Loucy (cell line): ENCODE data around the gene FN3KRP.

Experiments
- H2AFZ ChIP-seq: fragments of 200-600 bp; sonication (generic); 2 replicates; pipeline ENCODE4 v1.6.0; 2016; ENCODE audit warnings: antibody characterized with exemption, mild to moderate bottlenecking, low read length, moderate library complexity
- H3F3A ChIP-seq: fragments of 200-600 bp; 2 replicates; pipeline ENCODE4 v1.6.0; 2016; ENCODE audit warnings: antibody characterized with exemption, low read depth, mild to moderate bottlenecking
- H3K27me3 ChIP-seq: fragments of 200-600 bp; sonication (generic); 2 replicates; pipeline ENCODE4 v1.6.1; 2014; ENCODE audit warnings: low read length, mild to moderate bottlenecking; ENCODE audit not compliant: insufficient read depth, poor library complexity, severe bottlenecking
- H3K36me3 ChIP-seq: fragments of 200-600 bp; sonication (generic); 2 replicates; pipeline ENCODE4 v1.6.1; 2016; ENCODE audit warnings: low read length; ENCODE audit not compliant: insufficient read depth
- H3K4me1 ChIP-seq: fragments of 200-600 bp; sonication (generic); 2 replicates; pipeline ENCODE4 v1.5.1; 2014; ENCODE audit warnings: low read length, mild to moderate bottlenecking; ENCODE audit not compliant: insufficient read depth, poor library complexity, severe bottlenecking
- H3K4me2 ChIP-seq: fragments of 200-600 bp; sonication (generic); 2 replicates; pipeline ENCODE4 v1.6.0; 2014; ENCODE audit warnings: antibody characterized with exemption, low read length, low read depth, mild to moderate bottlenecking; ENCODE audit not compliant: poor library complexity, severe bottlenecking
- H3K4me3 ChIP-seq: fragments of 200-600 bp; sonication (generic); 2 replicates; pipeline ENCODE4 v1.5.1; 2014; ENCODE audit warnings: low read length, mild to moderate bottlenecking, mixed read lengths; ENCODE audit not compliant: poor library complexity, severe bottlenecking
- H3K79me2 ChIP-seq: fragments of 200-600 bp; sonication (generic); 2 replicates; pipeline ENCODE4 v1.6.1; 2014; ENCODE audit warnings: low read length; ENCODE audit not compliant: insufficient read depth
- H3K9ac ChIP-seq: fragments of 200-600 bp; sonication (generic); 2 replicates; pipeline ENCODE4 v1.6.0; 2014; ENCODE audit warnings: mild to moderate bottlenecking, low read depth, low read length, moderate library complexity; ENCODE audit not compliant: poor library complexity, severe bottlenecking
- H3K9me2 ChIP-seq: fragments of 200-600 bp; sonication (generic); replicated peaks from 2 replicates; pipeline ENCODE4 v1.6.1; 2016; ENCODE audit warnings: low read depth, low read length, mixed read lengths
- H3K9me3 ChIP-seq: fragments of 200-600 bp; sonication (generic); 2 replicates; pipeline ENCODE4 v1.6.1; 2014; ENCODE audit warnings: mild to moderate bottlenecking, antibody characterized with exemption, low read length, low read depth; ENCODE audit not compliant: insufficient read depth
- H4K20me1 ChIP-seq: fragments of 200-600 bp; sonication (generic); 2 replicates; pipeline ENCODE4 v1.6.0; 2014; ENCODE audit warnings: antibody characterized with exemption, low read length, mild to moderate bottlenecking; ENCODE audit not compliant: insufficient read depth, poor library complexity, severe bottlenecking
- EZH2phosphoT487 ChIP-seq: fragments of 200-600 bp; IDR thresholded peaks from 2 replicates; pipeline ENCODE4 v1.6.1; 2018; ENCODE audit warnings: antibody characterized with exemption, mild to moderate bottlenecking, moderate library complexity, borderline replicate concordance
- TF ChIP-seq, protein P1 (sequence below): fragments of 200-600 bp; sonication (generic); conservative IDR thresholded peaks from 2 replicates; pipeline ENCODE4 v1.5.1; 2014; ENCODE audit warnings: mild to moderate bottlenecking, antibody characterized with exemption, low read length

FN3KRP gene

DNA sequence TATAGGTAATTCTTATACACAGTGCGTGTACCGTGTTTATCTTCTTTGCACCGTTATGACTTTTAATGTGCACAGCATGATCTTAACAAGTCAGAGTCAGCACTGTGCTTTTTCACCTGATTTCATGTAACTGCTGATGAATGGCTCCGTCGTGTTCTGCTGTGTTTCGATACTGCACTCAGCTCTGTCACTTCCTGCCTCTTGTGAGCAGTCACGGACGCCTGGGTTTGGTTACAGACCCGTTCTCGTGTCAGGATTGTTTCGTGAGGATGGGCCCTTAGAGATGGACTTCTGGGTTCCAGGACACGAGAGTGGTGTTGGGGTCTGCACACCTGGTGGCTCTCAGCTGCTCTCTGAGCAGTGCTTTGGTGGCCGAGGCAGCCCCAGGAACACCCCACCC lies 59.9 kb downstream of the FN3KRP start:
- Histone ChIP-seq H3K27me3 (no peaks in the 10 kb centered on the region), H4K20me1 (peaks cover 21% of the 10 kb centered on the region), H3K79me2 (peaks cover 28% of the 10 kb centered on the region; the same call in 1 of the 2 replicates), H3K4me1 (peaks cover 18% of the 10 kb centered on the region), H3K9me2 (no peaks in the 10 kb centered on the region), H3K9me3 (no peaks in the 10 kb centered on the region), H3K36me3 (peaks cover 30% of the 10 kb centered on the region; the same call in 1 of the 2 replicates), H3K4me2 (no peak overlapping the region), H3F3A (no peaks in the 10 kb centered on the region; the same call in 1 of the 2 replicates), H3K4me3 (no peak overlapping the region), H2AFZ (no peak overlapping the region), H3K9ac (no peak overlapping the region)
- no peak for TF ChIP-seq EZH2phosphoT487
- TF ChIP-seq, protein P1, sequence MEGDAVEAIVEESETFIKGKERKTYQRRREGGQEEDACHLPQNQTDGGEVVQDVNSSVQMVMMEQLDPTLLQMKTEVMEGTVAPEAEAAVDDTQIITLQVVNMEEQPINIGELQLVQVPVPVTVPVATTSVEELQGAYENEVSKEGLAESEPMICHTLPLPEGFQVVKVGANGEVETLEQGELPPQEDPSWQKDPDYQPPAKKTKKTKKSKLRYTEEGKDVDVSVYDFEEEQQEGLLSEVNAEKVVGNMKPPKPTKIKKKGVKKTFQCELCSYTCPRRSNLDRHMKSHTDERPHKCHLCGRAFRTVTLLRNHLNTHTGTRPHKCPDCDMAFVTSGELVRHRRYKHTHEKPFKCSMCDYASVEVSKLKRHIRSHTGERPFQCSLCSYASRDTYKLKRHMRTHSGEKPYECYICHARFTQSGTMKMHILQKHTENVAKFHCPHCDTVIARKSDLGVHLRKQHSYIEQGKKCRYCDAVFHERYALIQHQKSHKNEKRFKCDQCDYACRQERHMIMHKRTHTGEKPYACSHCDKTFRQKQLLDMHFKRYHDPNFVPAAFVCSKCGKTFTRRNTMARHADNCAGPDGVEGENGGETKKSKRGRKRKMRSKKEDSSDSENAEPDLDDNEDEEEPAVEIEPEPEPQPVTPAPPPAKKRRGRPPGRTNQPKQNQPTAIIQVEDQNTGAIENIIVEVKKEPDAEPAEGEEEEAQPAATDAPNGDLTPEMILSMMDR, result no peak
